Adrenal gland (tissue), 12 donors: ENCODE results near the gene BROX. TPM values are rescaled to one million over a fixed set of nuclear protein-coding genes. Genes with fewer than 3 reads are reported as not detected.

Experiments used
- DNase-seq, 7 donors: peaks; one replicate each; pipeline ENCODE4 v3.0.0-alpha.2; 2019 to 2020
- H3K27ac ChIP-seq, 5 donors: fragments of 200-600 bp; sonication (generic) in 4 of 5; 1 replicate in 3 of 5; 2 replicates in 2 of 5; pipeline versions ENCODE4 v1.5.1 to v1.8.0; 2016 to 2020; ENCODE audit warnings: mild to moderate bottlenecking in 1 of 5
- H3K27me3 ChIP-seq: fragments of 200-600 bp; 2 replicates; pipeline ENCODE4 v1.8.0; 2021
- H3K36me3 ChIP-seq, 2 donors: fragments of 200-600 bp; replicated peaks in 1 of 2; 1 replicate in 1 of 2; 2 replicates in 1 of 2; pipeline versions ENCODE4 v1.5.1 to v1.8.0; 2018 to 2022
- H3K4me1 ChIP-seq, 2 donors: fragments of 200-600 bp; replicated peaks in 1 of 2; 1 replicate in 1 of 2; 2 replicates in 1 of 2; pipeline versions ENCODE4 v1.5.1 to v1.8.0; 2018 to 2021
- H3K4me3 ChIP-seq, 4 donors: fragments of 200-600 bp; sonication (generic) in 3 of 4; one replicate each; pipeline ENCODE4 v1.5.1; 2016 to 2018
- H3K9me3 ChIP-seq, 3 donors: fragments of 200-600 bp; sonication (generic) in 1 of 3; replicated peaks in 1 of 3; 1 replicate in 2 of 3; 2 replicates in 1 of 3; pipeline versions ENCODE4 v1.5.1 to v1.8.0; 2016 to 2021
- CTCF ChIP-seq, 6 experiments: fragments of 450-650 bp in 4 of 6; fragments of 200-600 bp in 2 of 6; sonication (generic) in 1 of 6; IDR thresholded peaks; 1 replicate in 5 of 6; 2 replicates in 1 of 6; pipeline versions ENCODE4 v1.5.1 to v1.8.0; 2016 to 2021; ENCODE audit warnings: antibody characterized with exemption in 6 of 6, mild to moderate bottlenecking in 2 of 6, moderate library complexity in 1 of 6
- POLR2A ChIP-seq, 2 donors: fragments of 450-650 bp; IDR thresholded peaks; one replicate each; pipeline ENCODE4 v1.6.1; 2017; ENCODE audit warnings: antibody characterized with exemption in 2 of 2, mild to moderate bottlenecking in 2 of 2, moderate library complexity in 1 of 2
- WGBS, 4 donors: extraction: QIAGEN DNeasy Blood & Tissue Kit in 2 of 4; methylation state at CpG; one replicate each; pipeline versions ENCODE4 v1.1.5 to v1.1.7; 2013 to 2017; 5-methylcytosine and 5-hydroxymethylcytosine counted together
- intact Hi-C, 2 donors: fragments of 100-400 bp; cut with DNase I; formaldehyde crosslinking; loops; one replicate each; pipeline versions ENCODE4 v1.14.1 to v1.15.0; 2022 to 2023
- polyA plus RNA-seq, 3 donors: library from polyadenylated mRNA; stranded (reverse); fragments of 200-250 nt in 2 of 3; fragments of 350-450 nt in 1 of 3; fragmentation: Illumina TruSeq in 1 of 3; extraction: RNeasy Lipid Tissue Mini Kit (QIAGEN cat#74804) in 1 of 3; gene quantifications; one replicate each; pipeline ENCODE4 v1.2.3, GENCODE V29; 2013 to 2014
- total RNA-seq, 9 donors: library from RNA; depleted of rRNA in 4 of 9; stranded (reverse); fragments of >200 nt in 4 of 9; fragments of 120-200 nt in 1 of 9; fragmentation: NEBNext Ultra II Directional in 1 of 9; extraction: Animal tissue kit (Norgen Biotek cat#: 25700) in 1 of 9; gene quantifications; one replicate each; pipeline versions ENCODE4 v1.1.0 to v1.2.4, GENCODE V29; 2013 to 2023
- donor health status: healthy with polysubstance abuse.
- donor health status: Bipolar disorder and iron deficiency.
- donor health status: DM: yes; HTN: yes; CAD: no.
- donor health status: DM: no; HTN: no; CAD: no.
- donor health status: DM: no; HTN: no; CAD: no.
- donor health status: DM: yes; HTN: yes; CAD: no.

Gene BROX
- total and polyA plus RNA-seq, 12 donors, result 14.1 to 81.3 (median 41.3) TPM

GRCh38 chr1:222670110-222670509, 42.3 kb upstream of the BROX start:
- DNase-seq, result no peak
- no peaks in the 10 kb centered on the region for H3K9me3 ChIP-seq
- H3K4me3 ChIP-seq, result no peak overlapping the region
- no peaks in the 10 kb centered on the region for H3K27me3 ChIP-seq
- intact Hi-C loops, result no loop called here
- no peak overlapping the region for H3K27ac ChIP-seq
- TF ChIP-seq POLR2A (IDR thresholded peaks at IDR 0.05) (no peak), CTCF (IDR thresholded peaks at IDR 0.05) (no peak)
- 95 to 100% (median 95%) methylated on average over 1 of the region's 1 CpG for WGBS, 4 donors
- H3K36me3 ChIP-seq, result peaks cover 0 to 67% of the 10 kb centered on the region in 2 donors
- no peaks in the 10 kb centered on the region for H3K4me1 ChIP-seq

GRCh38 chr1:222680080-222680479, 32.3 kb upstream of the BROX start:
- Histone ChIP-seq H3K27ac (no peak overlapping the region), H3K36me3 (peaks cover 0 to 13% of the 10 kb centered on the region in 2 donors), H3K27me3 (no peaks in the 10 kb centered on the region), H3K4me3 (no peak overlapping the region), H3K4me1 (no peaks in the 10 kb centered on the region), H3K9me3 (no peaks in the 10 kb centered on the region)
- WGBS, 4 donors, result 89 to 100% (median 92%) methylated on average over 1 of the region's 1 CpG
- DNase-seq, result no peak
- no peak for TF ChIP-seq POLR2A (IDR thresholded peaks at IDR 0.05)
- TF ChIP-seq CTCF (IDR thresholded peaks at IDR 0.05), result no peak
- intact Hi-C loops, result no loop called here

GRCh38 chr1:222691016-222691415, 21.3 kb upstream of the BROX start:
- Histone ChIP-seq H3K36me3 (peaks cover 0 to 14% of the 10 kb centered on the region in 2 donors), H3K27ac (no peak overlapping the region), H3K27me3 (no peaks in the 10 kb centered on the region), H3K9me3 (no peaks in the 10 kb centered on the region), H3K4me1 (no peaks in the 10 kb centered on the region), H3K4me3 (no peak overlapping the region)
- TF ChIP-seq POLR2A (IDR thresholded peaks at IDR 0.05) (no peak), CTCF (IDR thresholded peaks at IDR 0.05) (no peak)
- intact Hi-C loops, result no loop called here
- no peak for DNase-seq
- 78 to 93% (median 89%) methylated on average over 1 of the region's 1 CpG for WGBS, 4 donors

- intact Hi-C loops, result no loop called here
- H3K9me3 ChIP-seq, result no peaks in the 10 kb centered on the region
- H3K36me3 ChIP-seq, result peaks cover 0 to 4% of the 10 kb centered on the region in 2 donors
- WGBS, 4 donors, result 90 to 95% (median 92%) methylated on average over 5 of the region's 5 CpGs
- H3K4me1 ChIP-seq, result no peaks in the 10 kb centered on the region
- no peak for DNase-seq
- no peak for TF ChIP-seq CTCF (IDR thresholded peaks at IDR 0.05)
- no peak for TF ChIP-seq POLR2A (IDR thresholded peaks at IDR 0.05)
- no peak overlapping the region for H3K4me3 ChIP-seq
- H3K27ac ChIP-seq, result no peak overlapping the region
- no peaks in the 10 kb centered on the region for H3K27me3 ChIP-seq
Measured at GRCh38 chr1:222694927-222695326, 17.4 kb upstream of the BROX start.
